Parathyroid adenoma (tissue), 2 donors: ENCODE measurements around the gene FAM78B.

Experiments
- H2AFZ ChIP-seq: fragments of 300-600 bp; sonication (generic); one replicate; pipeline ENCODE4 v1.7.0; 2017; ENCODE audit warnings: antibody characterized with exemption, mild to moderate bottlenecking
- H3K27ac ChIP-seq: fragments of 300-600 bp; sonication (generic); one replicate; pipeline ENCODE4 v1.7.0; 2017
- H3K27me3 ChIP-seq: fragments of 300-600 bp; sonication (generic); one replicate; pipeline ENCODE4 v1.7.0; 2017; ENCODE audit warnings: low read length; ENCODE audit not compliant: control insufficient read depth, insufficient read depth
- H3K36me3 ChIP-seq: fragments of 300-600 bp; sonication (generic); one replicate; pipeline ENCODE4 v1.7.0; 2017; ENCODE audit warnings: low read length; ENCODE audit not compliant: control insufficient read depth, insufficient read depth
- H3K4me1 ChIP-seq: fragments of 300-600 bp; sonication (generic); one replicate; pipeline ENCODE4 v1.7.0; 2017; ENCODE audit warnings: control low read depth
- H3K4me2 ChIP-seq: fragments of 300-600 bp; sonication (generic); one replicate; pipeline ENCODE4 v1.7.0; 2017; ENCODE audit warnings: low read length
- H3K4me3 ChIP-seq: fragments of 300-600 bp; sonication (generic); one replicate; pipeline ENCODE4 v1.7.0; 2017; ENCODE audit warnings: low read depth, low read length
- H3K79me2 ChIP-seq: fragments of 300-600 bp; sonication (generic); one replicate; pipeline ENCODE4 v1.7.0; 2017; ENCODE audit warnings: control low read depth
- H3K9ac ChIP-seq: fragments of 300-600 bp; sonication (generic); one replicate; pipeline ENCODE4 v1.7.0; 2017; ENCODE audit warnings: mild to moderate bottlenecking
- H3K9me3 ChIP-seq: fragments of 300-600 bp; sonication (generic); one replicate; pipeline ENCODE4 v1.7.0; 2017; ENCODE audit warnings: low read length; ENCODE audit not compliant: control insufficient read depth
- CTCF ChIP-seq: fragments of 300-600 bp; sonication (generic); IDR thresholded peaks from one replicate; pipeline ENCODE4 v1.7.0; 2017; ENCODE audit warnings: antibody characterized with exemption, mild to moderate bottlenecking
- donor health status: primary hyperparathyroidism.

Gene FAM78B

GRCh38 chr1:166175032-166175431, 8.2 kb upstream of the FAM78B start:
- Histone ChIP-seq H3K4me1 (no peaks in the 10 kb centered on the region), H3K36me3 (no peaks in the 10 kb centered on the region), H3K9ac (no peak overlapping the region), H3K79me2 (no peaks in the 10 kb centered on the region), H3K4me2 (no peak overlapping the region), H3K9me3 (no peaks in the 10 kb centered on the region), H3K27ac (no peak overlapping the region), H2AFZ (no peak overlapping the region), H3K4me3 (no peak overlapping the region), H3K27me3 (no peaks in the 10 kb centered on the region)
- TF ChIP-seq CTCF = no peak

GRCh38 chr1:166174108-166174507, 7.3 kb upstream of the FAM78B start:
- no peaks in the 10 kb centered on the region for H3K4me1 ChIP-seq
- no peaks in the 10 kb centered on the region for H3K36me3 ChIP-seq
- H3K9ac ChIP-seq = no peak overlapping the region
- H3K9me3 ChIP-seq = no peaks in the 10 kb centered on the region
- H3K27ac ChIP-seq = no peak overlapping the region
- no peak overlapping the region for H2AFZ ChIP-seq
- no peak for TF ChIP-seq CTCF
- H3K4me3 ChIP-seq = no peak overlapping the region
- no peaks in the 10 kb centered on the region for H3K79me2 ChIP-seq
- H3K4me2 ChIP-seq = no peak overlapping the region
- H3K27me3 ChIP-seq = no peaks in the 10 kb centered on the region

GRCh38 chr1:166172106-166172505, 5.3 kb upstream of the FAM78B start:
- Histone ChIP-seq H3K9ac (no peak overlapping the region), H3K4me1 (peaks cover 2% of the 10 kb centered on the region), H3K4me2 (no peak overlapping the region), H3K9me3 (no peaks in the 10 kb centered on the region), H3K27me3 (no peaks in the 10 kb centered on the region), H2AFZ (no peak overlapping the region), H3K79me2 (no peaks in the 10 kb centered on the region), H3K36me3 (no peaks in the 10 kb centered on the region), H3K4me3 (no peak overlapping the region), H3K27ac (no peak overlapping the region)
- TF ChIP-seq CTCF = no peak

GRCh38 chr1:166170726-166171125, 3.9 kb upstream of the FAM78B start:
- no peak overlapping the region for H2AFZ ChIP-seq
- no peak overlapping the region for H3K27ac ChIP-seq
- H3K4me3 ChIP-seq = no peak overlapping the region
- no peaks in the 10 kb centered on the region for H3K9me3 ChIP-seq
- H3K4me1 ChIP-seq = peaks cover 2% of the 10 kb centered on the region
- no peaks in the 10 kb centered on the region for H3K79me2 ChIP-seq
- H3K36me3 ChIP-seq = no peaks in the 10 kb centered on the region
- TF ChIP-seq CTCF = no peak
- no peak overlapping the region for H3K4me2 ChIP-seq
- no peaks in the 10 kb centered on the region for H3K27me3 ChIP-seq
- H3K9ac ChIP-seq = no peak overlapping the region

- H3K9ac ChIP-seq = no peak overlapping the region
- H3K4me2 ChIP-seq = no peak overlapping the region
- no peak for TF ChIP-seq CTCF
- H3K4me3 ChIP-seq = no peak overlapping the region
- H3K4me1 ChIP-seq = peaks cover 2% of the 10 kb centered on the region
- no peak overlapping the region for H2AFZ ChIP-seq
- H3K79me2 ChIP-seq = no peaks in the 10 kb centered on the region
- no peaks in the 10 kb centered on the region for H3K36me3 ChIP-seq
- H3K27ac ChIP-seq = no peak overlapping the region
- no peaks in the 10 kb centered on the region for H3K27me3 ChIP-seq
- H3K9me3 ChIP-seq = no peaks in the 10 kb centered on the region
Measured at GRCh38 chr1:166170075-166170474, 3.3 kb upstream of the FAM78B start.
